PC-3 (cell line): ENCODE results near the gene ULBP2.

Experiments used
- EZH2 ChIP-seq: fragments of 300-600 bp; sonication (generic); IDR thresholded peaks from one replicate; pipeline ENCODE4 v1.6.1; 2017; ENCODE audit warnings: antibody characterized with exemption, mild to moderate bottlenecking, low read length; ENCODE audit not compliant: unreplicated experiment
- TF ChIP-seq, protein P1 (sequence below): fragments of 300-600 bp; sonication (generic); conservative IDR thresholded peaks from 2 replicates; pipeline ENCODE4 v1.5.1; 2017; ENCODE audit warnings: antibody characterized with exemption, low read depth, mild to moderate bottlenecking, low read length

DNA sequence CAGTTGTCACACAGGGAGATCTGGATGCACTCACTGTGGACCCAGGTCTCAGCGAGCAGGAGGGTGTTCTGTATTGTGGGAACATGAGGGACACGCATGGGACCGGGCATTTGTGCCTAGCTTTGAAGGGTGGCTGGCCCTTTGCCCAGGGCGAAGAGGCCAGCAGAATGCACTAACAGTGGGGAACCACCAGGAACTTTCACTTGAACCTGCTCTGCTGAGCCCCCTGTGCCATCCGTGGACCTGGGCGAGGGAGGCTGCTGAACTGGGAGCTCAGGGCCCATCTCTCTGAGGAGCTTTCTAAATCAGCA lies 1.2 kb upstream of the ULBP2 start:
- TF ChIP-seq, protein P1, sequence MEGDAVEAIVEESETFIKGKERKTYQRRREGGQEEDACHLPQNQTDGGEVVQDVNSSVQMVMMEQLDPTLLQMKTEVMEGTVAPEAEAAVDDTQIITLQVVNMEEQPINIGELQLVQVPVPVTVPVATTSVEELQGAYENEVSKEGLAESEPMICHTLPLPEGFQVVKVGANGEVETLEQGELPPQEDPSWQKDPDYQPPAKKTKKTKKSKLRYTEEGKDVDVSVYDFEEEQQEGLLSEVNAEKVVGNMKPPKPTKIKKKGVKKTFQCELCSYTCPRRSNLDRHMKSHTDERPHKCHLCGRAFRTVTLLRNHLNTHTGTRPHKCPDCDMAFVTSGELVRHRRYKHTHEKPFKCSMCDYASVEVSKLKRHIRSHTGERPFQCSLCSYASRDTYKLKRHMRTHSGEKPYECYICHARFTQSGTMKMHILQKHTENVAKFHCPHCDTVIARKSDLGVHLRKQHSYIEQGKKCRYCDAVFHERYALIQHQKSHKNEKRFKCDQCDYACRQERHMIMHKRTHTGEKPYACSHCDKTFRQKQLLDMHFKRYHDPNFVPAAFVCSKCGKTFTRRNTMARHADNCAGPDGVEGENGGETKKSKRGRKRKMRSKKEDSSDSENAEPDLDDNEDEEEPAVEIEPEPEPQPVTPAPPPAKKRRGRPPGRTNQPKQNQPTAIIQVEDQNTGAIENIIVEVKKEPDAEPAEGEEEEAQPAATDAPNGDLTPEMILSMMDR = no peak
- TF ChIP-seq EZH2 = no peak
